AG10803 (cell line): ENCODE measurements around the gene ASB1.

Experiments
- DNase-seq: peaks from one replicate; pipeline ENCODE4 v3.0.0; 2010; ENCODE audit warnings: low read depth
- H3K4me3 ChIP-seq: 2 replicates; pipeline ENCODE4 v1.5.1; 2011; ENCODE audit warnings: mild to moderate bottlenecking, low read length, control low read depth
- CTCF ChIP-seq: conservative IDR thresholded peaks from 2 replicates; pipeline ENCODE4 v1.5.1; 2011; ENCODE audit warnings: mild to moderate bottlenecking, low read length, control low read depth, inconsistent platforms

ASB1 gene

GRCh38 chr2:238487652-238488346 lies 61.1 kb downstream of the ASB1 start:
- DNase-seq, result no peak

GRCh38 chr2:238488347-238488826 lies 61.7 kb downstream of the ASB1 start:
- DNase-seq, result no peak
- H3K4me3 ChIP-seq, result no peak overlapping the region
- no peak for TF ChIP-seq CTCF

More at GRCh38 chr2:238487652-238488346, 61.1 kb downstream of the ASB1 start:
- no peak for TF ChIP-seq CTCF
- H3K4me3 ChIP-seq, result no peak overlapping the region

- DNase-seq, result no peak
- no peak for TF ChIP-seq CTCF
- no peak overlapping the region for H3K4me3 ChIP-seq
These were observed 62.7 kb downstream of the ASB1 start for GRCh38 chr2:238489431-238489830.

- DNase-seq, result no peak
- no peak overlapping the region for H3K4me3 ChIP-seq
- no peak for TF ChIP-seq CTCF
These were observed 63.2 kb downstream of the ASB1 start for GRCh38 chr2:238489896-238490295.

- no peak overlapping the region for H3K4me3 ChIP-seq
- no peak for DNase-seq
- no peak for TF ChIP-seq CTCF
These were observed 66.1 kb downstream of the ASB1 start for GRCh38 chr2:238492840-238493239.

GRCh38 chr2:238493411-238493810 lies 66.7 kb downstream of the ASB1 start:
- TF ChIP-seq CTCF, result no peak
- no peak for DNase-seq
- no peak overlapping the region for H3K4me3 ChIP-seq

- no peak for DNase-seq
- no peak overlapping the region for H3K4me3 ChIP-seq
- TF ChIP-seq CTCF, result no peak
These were observed 67.3 kb downstream of the ASB1 start for GRCh38 chr2:238493880-238494572.
